Colonic mucosa (tissue), 4 donors: ENCODE data around the gene KRT71. TPM values are rescaled to one million over a fixed set of nuclear protein-coding genes. Genes with fewer than 3 reads are reported as not detected.

Experiments used
- DNase-seq: peaks from one replicate; pipeline ENCODE4 v3.0.0-alpha.2; 2020
- H3K27ac ChIP-seq: fragments of 200-600 bp; one replicate; pipeline ENCODE4 v1.8.0; 2021
- H3K27me3 ChIP-seq: fragments of 200-600 bp; one replicate; pipeline ENCODE4 v1.8.0; 2021
- H3K36me3 ChIP-seq: fragments of 200-600 bp; one replicate; pipeline ENCODE4 v1.8.0; 2021
- H3K4me1 ChIP-seq: fragments of 200-600 bp; one replicate; pipeline ENCODE4 v1.8.0; 2021; ENCODE audit warnings: mild to moderate bottlenecking
- H3K4me3 ChIP-seq: fragments of 200-600 bp; one replicate; pipeline ENCODE4 v1.8.0; 2021
- H3K9ac ChIP-seq, 2 donors: one replicate each; pipeline ENCODE4 v1.7.0; 2013; ENCODE audit warnings: control low read depth in 2 of 2, low read depth in 2 of 2, low read length in 2 of 2
- H3K9me3 ChIP-seq: fragments of 200-600 bp; one replicate; pipeline ENCODE4 v1.8.0; 2021
- CTCF ChIP-seq: fragments of 200-600 bp; IDR thresholded peaks from one replicate; pipeline ENCODE4 v1.8.0; 2022; ENCODE audit warnings: antibody characterized with exemption, mild to moderate bottlenecking
- intact Hi-C: fragments of 100-400 bp; cut with DNase I; formaldehyde crosslinking; loops from one replicate; pipeline ENCODE4 v1.14.1; 2022
- total RNA-seq, 2 donors: library from RNA; stranded (reverse); fragmentation: NEBNext Ultra II Directional in 1 of 2; extraction: Animal tissue kit (Norgen Biotek cat#: 25700) in 1 of 2; gene quantifications; one replicate each; pipeline ENCODE4 v1.2.1, GENCODE V29; 2021
- donor health status: healthy.
- donor health status: DM: no; HTN: no; CAD: no.
- donor health status: DM: no; HTN: no; CAD: no.

The KRT71 gene
- not detected for total RNA-seq

- TF ChIP-seq CTCF: no peak
- intact Hi-C loops: no loop called here
- no peak for DNase-seq
- Histone ChIP-seq H3K4me3 (no peak within 1 kb of the TSS), H3K27ac (no peak within 1 kb of the TSS), H3K9me3 (no peaks in the 10 kb centered on the region), H3K4me1 (no peaks in the 10 kb centered on the region), H3K27me3 (no peaks in the 10 kb centered on the region), H3K9ac (no peak within 1 kb of the TSS), H3K36me3 (no peaks in the 10 kb centered on the region)
These were observed at the start of gene KRT71 for GRCh38 chr12:52552681-52553195. Gene KRT71 (minus strand): TSS chr12:52553145. CDS start chr12:52553077, 68 bp downstream.

- H3K27ac ChIP-seq: no peak overlapping the region
- TF ChIP-seq CTCF: no peak
These were observed 49.6 kb upstream of the KRT71 start for GRCh38 chr12:52602552-52602951.

GRCh38 chr12:52601671-52602070 lies 48.7 kb upstream of the KRT71 start:
- no peak overlapping the region for H3K27ac ChIP-seq
- intact Hi-C loops: no loop called here
- TF ChIP-seq CTCF: no peak
- no peak overlapping the region for H3K9ac ChIP-seq
- DNase-seq: no peak
- no peaks in the 10 kb centered on the region for H3K36me3 ChIP-seq
- no peak overlapping the region for H3K4me3 ChIP-seq
- H3K9me3 ChIP-seq: no peaks in the 10 kb centered on the region
- H3K4me1 ChIP-seq: no peaks in the 10 kb centered on the region
- H3K27me3 ChIP-seq: peaks cover 15% of the 10 kb centered on the region

More at GRCh38 chr12:52602552-52602951, 49.6 kb upstream of the KRT71 start:
- no peaks in the 10 kb centered on the region for H3K4me1 ChIP-seq
- peaks cover 15% of the 10 kb centered on the region for H3K27me3 ChIP-seq
- intact Hi-C loops: no loop called here
- no peaks in the 10 kb centered on the region for H3K36me3 ChIP-seq
- no peaks in the 10 kb centered on the region for H3K9me3 ChIP-seq
- no peak overlapping the region for H3K4me3 ChIP-seq
- no peak for DNase-seq
- no peak overlapping the region for H3K9ac ChIP-seq

- Histone ChIP-seq H3K4me3 (no peak within 1 kb of the TSS), H3K9me3 (no peaks in the 10 kb centered on the region), H3K36me3 (no peaks in the 10 kb centered on the region), H3K9ac (no peak within 1 kb of the TSS), H3K27me3 (peaks cover 15% of the 10 kb centered on the region), H3K27ac (no peak within 1 kb of the TSS), H3K4me1 (no peaks in the 10 kb centered on the region)
- intact Hi-C loops: no loop called here
- TF ChIP-seq CTCF: no peak
- no peak for DNase-seq
These were observed 48.1 kb upstream of the KRT71 start, which contains the start of gene KRT72 for GRCh38 chr12:52600941-52601481. Gene KRT72 (minus strand): TSS chr12:52601463. CDS start chr12:52601452, 11 bp downstream.

GRCh38 chr12:52600475-52600874 lies 47.5 kb upstream of the KRT71 start:
- Histone ChIP-seq H3K4me3 (no peak overlapping the region), H3K9me3 (no peaks in the 10 kb centered on the region), H3K4me1 (no peaks in the 10 kb centered on the region), H3K27ac (no peak overlapping the region), H3K36me3 (no peaks in the 10 kb centered on the region), H3K27me3 (peaks cover 15% of the 10 kb centered on the region), H3K9ac (no peak overlapping the region)
- TF ChIP-seq CTCF: no peak
- intact Hi-C loops: no loop called here
- DNase-seq: no peak
